ENCODE data around the gene TTC21A. TPM values are rescaled to one million over a fixed set of nuclear protein-coding genes. Genes with fewer than 3 reads are reported as not detected.
"Not testable (repeated sequence)": the region's sequence is repeated elsewhere in the genome, so short reads cannot be mapped to it uniquely, and the experiment has no call there.

Gene TTC21A
- 1.7 and 2.3 TPM in 2 replicates for total RNA-seq (2021)
- long read RNA-seq, partial matches to known transcripts = 0 of 4 reads
- long read RNA-seq, other reads (novel, unspliced or antisense) = 4 of 4 reads

- Histone ChIP-seq H3K9me3 (ENCODE audit: control insufficient read depth, low read depth, low read length) (no peaks in the 10 kb centered on the region), H2AK5ac (ENCODE audit: insufficient read length, low read length) (no peak within 1 kb of the TSS), H3K79me2 (ENCODE audit: insufficient read depth, low read length) (no peaks in the 10 kb centered on the region; the same call in 1 of the 2 replicates), H2BK15ac (ENCODE audit: low read depth, low read length) (no peak within 1 kb of the TSS), H2BK20ac (ENCODE audit: low read depth, low read length, poor library complexity, severe bottlenecking) (no peak within 1 kb of the TSS), H4K91ac (ENCODE audit: insufficient read length, low read depth, low read length) (no peak within 1 kb of the TSS), H3K56ac (ENCODE audit: insufficient read length, low read depth, low read length) (no peak within 1 kb of the TSS), H3K4me2 (ENCODE audit: insufficient read depth, insufficient read length, low read length) (peak within 1 kb of the TSS; percentile 78), H3K27ac (ENCODE audit: insufficient read length, low read depth, low read length) (no peak within 1 kb of the TSS), H3K79me1 (ENCODE audit: insufficient read depth, low read depth, low read length, poor library complexity, severe bottlenecking) (no peaks in the 10 kb centered on the region), H2BK5ac (ENCODE audit: insufficient read length, low read length) (no peak within 1 kb of the TSS), H3K14ac (ENCODE audit: insufficient read depth, low read length) (peak within 1 kb of the TSS; percentile 82), H3K9ac (ENCODE audit: extremely low read depth, insufficient read length, low read length) (peak within 1 kb of the TSS; percentile 11), H4K8ac (replicated peaks; ENCODE audit: insufficient read length, low read depth, low read length) (no peak within 1 kb of the TSS), H2AFZ (ENCODE audit: low read length) (no peak within 1 kb of the TSS), H4K5ac (ENCODE audit: insufficient read length, low read depth, low read length) (no peak within 1 kb of the TSS), H3K23ac (ENCODE audit: insufficient read length, low read depth, low read length) (no peak within 1 kb of the TSS), H3K18ac (ENCODE audit: insufficient read length, low read depth, low read length) (peak within 1 kb of the TSS; percentile 56), H2BK12ac (ENCODE audit: insufficient read length, low read depth, low read length) (no peak within 1 kb of the TSS), H3K4ac (ENCODE audit: low read depth, low read length) (no peak within 1 kb of the TSS), H2BK120ac (ENCODE audit: low read depth, low read length, poor library complexity, severe bottlenecking) (no peak within 1 kb of the TSS), H3T11ph (ENCODE audit: low read length) (no peak within 1 kb of the TSS), H3K4me1 (ENCODE audit: insufficient read depth, low read length) (no peaks in the 10 kb centered on the region), H4K20me1 (ENCODE audit: control insufficient read depth, insufficient read depth, insufficient read length) (no peaks in the 10 kb centered on the region), H3K27me3 (ENCODE audit: insufficient read depth, low read length) (0 out of 2 replicates have a peak, but pooled peaks cover 4% of the 10 kb centered on the region), H3K23me2 (ENCODE audit: insufficient read length, low read depth, low read length, poor library complexity, severe bottlenecking) (peaks cover 15% of the 10 kb centered on the region)
- H3K36me3 Mint-ChIP-seq (ENCODE audit: insufficient read depth in 1 of 3, low read depth in 3 of 3) = no peaks in the 10 kb centered on the region; a peak in 1 of 7 replicates
- TF ChIP-seq CTCF (conservative IDR thresholded peaks at IDR 0.05) = no peak
- no CpG with 5 or more reads among the region's 74 CpGs for WGBS (ENCODE audit: extremely low coverage, insufficient read length, low lambda C conversion rate)
- H3K9me3 Mint-ChIP-seq = no peaks in the 10 kb centered on the region
- peak within 1 kb of the TSS; percentile 94 to 95 for H3K4me3 Mint-ChIP-seq
- peak; percentile 85 for DNase-seq
- H3K27me3 Mint-ChIP-seq (ENCODE audit: low read depth) = peaks cover 24% of the 10 kb centered on the region
- peak within 1 kb of the TSS in 2 of 3 experiments; percentile 35 to 94; a peak in 3 of 7 replicates for H3K27ac Mint-ChIP-seq
- peaks cover 20 to 21% of the 10 kb centered on the region in 2 experiments for H3K4me1 Mint-ChIP-seq
These were observed at the start of gene TTC21A, which contains the start of gene GORASP1 for GRCh38 chr3:39107388-39108199. Gene TTC21A, plus strand, starts transcription at chr3:39107680. Its CDS starts 158 bp downstream, at chr3:39107838. Gene GORASP1, minus strand, starts transcription at chr3:39107627. Its CDS starts 86 bp downstream, at chr3:39107541.

GRCh38 chr3:39061228-39061627 is 46.3 kb upstream of the TTC21A start:
- H3K79me2 ChIP-seq (ENCODE audit: insufficient read depth, low read length); H3K4ac ChIP-seq (ENCODE audit: low read depth, low read length); H3K79me1 ChIP-seq (ENCODE audit: insufficient read depth, low read depth, low read length, poor library complexity, severe bottlenecking); H2BK120ac ChIP-seq (ENCODE audit: low read depth, low read length, poor library complexity, severe bottlenecking); DNase-seq; H3K9ac ChIP-seq (ENCODE audit: extremely low read depth, insufficient read length, low read length); H2BK20ac ChIP-seq (ENCODE audit: low read depth, low read length, poor library complexity, severe bottlenecking); H4K20me1 ChIP-seq (ENCODE audit: control insufficient read depth, insufficient read depth, insufficient read length); H4K8ac ChIP-seq (replicated peaks; ENCODE audit: insufficient read length, low read depth, low read length); H3K9me3 Mint-ChIP-seq; H3K4me2 ChIP-seq (ENCODE audit: insufficient read depth, insufficient read length, low read length); H3K36me3 Mint-ChIP-seq (ENCODE audit: insufficient read depth in 1 of 3, low read depth in 3 of 3); H3K27me3 ChIP-seq (ENCODE audit: insufficient read depth, low read length); H3K4me1 Mint-ChIP-seq; H3K4me1 ChIP-seq (ENCODE audit: insufficient read depth, low read length); H3K18ac ChIP-seq (ENCODE audit: insufficient read length, low read depth, low read length); H3T11ph ChIP-seq (ENCODE audit: low read length); H3K9me3 ChIP-seq (ENCODE audit: control insufficient read depth, low read depth, low read length); H4K91ac ChIP-seq (ENCODE audit: insufficient read length, low read depth, low read length); H4K5ac ChIP-seq (ENCODE audit: insufficient read length, low read depth, low read length); H2BK15ac ChIP-seq (ENCODE audit: low read depth, low read length); H3K14ac ChIP-seq (ENCODE audit: insufficient read depth, low read length); H2BK5ac ChIP-seq (ENCODE audit: insufficient read length, low read length); H2AFZ ChIP-seq (ENCODE audit: low read length); H2AK5ac ChIP-seq (ENCODE audit: insufficient read length, low read length); H3K27ac ChIP-seq (ENCODE audit: insufficient read length, low read depth, low read length); H3K27me3 Mint-ChIP-seq (ENCODE audit: low read depth); H3K23ac ChIP-seq (ENCODE audit: insufficient read length, low read depth, low read length); H3K56ac ChIP-seq (ENCODE audit: insufficient read length, low read depth, low read length); H3K23me2 ChIP-seq (ENCODE audit: insufficient read length, low read depth, low read length, poor library complexity, severe bottlenecking); H3K27ac Mint-ChIP-seq; H3K4me3 Mint-ChIP-seq; H2BK12ac ChIP-seq (ENCODE audit: insufficient read length, low read depth, low read length): not testable (repeated sequence)
- WGBS (ENCODE audit: extremely low coverage, insufficient read length, low lambda C conversion rate) = no CpG with 5 or more reads among the region's 2 CpGs
